Omental fat pad (tissue), 4 donors: Measurements from ENCODE around the gene KIAA1549. TPM values are rescaled to one million over a fixed set of nuclear protein-coding genes. Genes with fewer than 3 reads are reported as not detected.
"Not testable (repeated sequence)": the region's sequence is repeated elsewhere in the genome, so short reads cannot be mapped to it uniquely, and the experiment has no call there.

Source experiments
- ATAC-seq: fragments of 150-250 bp; one replicate; pipeline ENCODE4 v1.9.1; 2016; ENCODE audit warnings: mild to moderate bottlenecking, moderate library complexity; ENCODE audit not compliant: low FRiP score
- DNase-seq: peaks from one replicate; pipeline ENCODE4 v3.0.0-alpha.2; 2019; ENCODE audit warnings: low spot score
- CTCF ChIP-seq, 3 donors: fragments of 450-650 bp; IDR thresholded peaks; one replicate each; pipeline ENCODE4 v1.5.1; 2016 to 2017; ENCODE audit warnings: antibody characterized with exemption in 3 of 3, mild to moderate bottlenecking in 3 of 3, moderate library complexity in 2 of 3
- total RNA-seq, 4 donors: library from RNA; depleted of rRNA; stranded (reverse); fragments of >200 nt; gene quantifications; one replicate each; pipeline ENCODE4 v1.1.0, GENCODE V29; 2016

The KIAA1549 gene
- total RNA-seq, 4 donors from 2014 or later: 1.2 to 1.6 (median 1.4) TPM

DNA sequence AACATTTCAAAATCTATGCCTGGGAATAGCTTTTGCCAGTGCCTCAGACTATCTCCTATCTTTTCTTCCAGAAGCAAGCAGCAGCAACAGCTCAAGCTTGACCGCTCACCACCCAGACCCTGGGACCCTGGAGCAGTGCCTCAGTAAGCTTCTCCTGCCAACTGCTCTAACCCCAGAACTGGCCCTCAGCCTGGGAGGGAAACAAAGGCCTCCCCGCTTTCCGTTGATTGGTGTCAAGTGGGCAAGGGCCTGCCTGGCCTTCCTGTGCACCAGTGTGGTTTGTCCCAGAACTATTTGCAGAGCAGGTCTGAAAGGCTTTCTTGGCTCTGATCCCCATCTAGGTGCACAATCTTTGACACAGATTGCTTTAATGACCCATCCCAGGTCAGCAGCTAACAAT, 179.9 kb downstream of the KIAA1549 start:
- no peak for TF ChIP-seq CTCF (IDR thresholded peaks at IDR 0.05)
- DNase-seq (no peak), ATAC-seq (no peak)

DNA sequence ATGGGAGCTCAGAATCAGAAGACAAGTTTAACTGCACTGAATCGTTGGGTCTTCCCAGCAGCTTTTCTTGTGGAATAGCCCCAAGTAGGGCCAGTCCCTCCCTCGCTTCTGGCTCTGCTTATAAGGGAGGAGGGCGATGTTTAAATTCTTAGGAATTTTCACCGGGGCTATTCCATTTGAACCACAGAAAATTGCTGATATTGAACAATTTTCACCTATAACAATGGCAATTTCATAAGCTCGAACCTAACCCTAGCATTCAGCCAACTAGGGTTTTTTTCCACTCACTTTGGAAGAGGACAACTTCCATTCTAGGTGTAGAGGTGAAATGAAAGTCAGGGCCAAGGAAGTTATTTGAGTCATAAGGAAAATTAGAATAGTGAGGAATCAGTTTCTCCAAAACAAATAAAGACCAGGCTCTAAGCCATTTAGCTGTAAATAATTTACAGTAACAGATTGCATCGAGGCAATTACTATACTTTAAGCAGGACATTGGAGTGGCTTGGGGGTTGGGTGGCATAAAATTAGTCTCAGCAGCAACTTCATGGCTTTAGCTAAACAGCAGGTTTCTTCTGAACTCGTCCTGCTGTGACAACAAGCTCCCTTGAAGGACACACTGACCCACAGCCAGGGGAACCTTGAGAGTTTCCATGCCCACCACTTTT, 181.7 kb downstream of the KIAA1549 start:
- ATAC-seq (no peak), DNase-seq (no peak)
- no peak for TF ChIP-seq CTCF (IDR thresholded peaks at IDR 0.05)

DNA sequence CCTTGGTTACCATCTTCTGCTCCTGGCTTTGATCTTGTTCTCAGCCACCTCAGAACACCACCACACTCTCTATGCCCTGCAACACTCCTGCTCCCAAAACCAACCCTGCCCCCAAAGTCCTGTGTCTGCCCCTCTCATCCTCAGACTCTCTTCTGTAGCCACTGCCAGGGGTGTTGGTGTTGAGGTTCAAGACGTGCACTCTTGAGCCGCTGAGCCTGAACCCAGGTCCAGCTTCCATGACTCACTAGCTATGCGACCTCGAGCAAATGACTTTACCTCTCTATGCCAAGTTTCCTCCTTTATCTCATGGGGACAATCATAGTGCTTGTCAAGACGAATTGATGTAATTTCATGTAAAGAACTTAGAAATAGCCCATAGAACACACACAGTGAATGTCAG, 182.4 kb downstream of the KIAA1549 start:
- ATAC-seq: no peak
- DNase-seq: no peak
- TF ChIP-seq CTCF (IDR thresholded peaks at IDR 0.05): no peak

GRCh38 chr7:138797715-138798320, 183.4 kb downstream of the KIAA1549 start, which contains the start of the genes ATP6V0A4 and TMEM213:
ATP6V0A4 (minus strand) TSS chr7:138798196; CDS start chr7:138771247, 26,949 bp downstream.
TMEM213 (plus strand) TSS chr7:138797994; CDS start chr7:138798105, 111 bp downstream.
- ATAC-seq (no peak), DNase-seq (no peak)
- TF ChIP-seq CTCF (IDR thresholded peaks at IDR 0.05): no peak

DNA sequence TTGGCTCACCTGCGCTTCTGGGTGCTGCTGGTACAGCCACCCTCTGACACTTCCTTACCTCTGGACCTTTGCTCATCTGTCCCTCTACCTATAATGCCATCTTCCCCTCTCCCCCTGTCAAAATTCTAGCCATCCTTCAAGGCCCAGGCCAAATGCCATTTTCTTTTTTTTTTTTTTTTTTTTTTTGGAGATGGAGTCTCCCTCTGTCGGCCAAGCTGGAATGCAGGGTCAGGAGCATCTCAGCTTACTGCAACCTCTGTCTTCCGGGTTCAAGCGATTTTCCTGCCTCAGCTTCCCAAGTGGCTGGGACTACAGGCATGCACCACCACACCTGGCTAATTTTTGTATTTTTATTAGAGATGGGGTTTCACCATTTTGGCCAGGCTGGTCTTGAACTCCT, 184.1 kb downstream of the KIAA1549 start:
- ATAC-seq, DNase-seq: not testable (repeated sequence)

DNA sequence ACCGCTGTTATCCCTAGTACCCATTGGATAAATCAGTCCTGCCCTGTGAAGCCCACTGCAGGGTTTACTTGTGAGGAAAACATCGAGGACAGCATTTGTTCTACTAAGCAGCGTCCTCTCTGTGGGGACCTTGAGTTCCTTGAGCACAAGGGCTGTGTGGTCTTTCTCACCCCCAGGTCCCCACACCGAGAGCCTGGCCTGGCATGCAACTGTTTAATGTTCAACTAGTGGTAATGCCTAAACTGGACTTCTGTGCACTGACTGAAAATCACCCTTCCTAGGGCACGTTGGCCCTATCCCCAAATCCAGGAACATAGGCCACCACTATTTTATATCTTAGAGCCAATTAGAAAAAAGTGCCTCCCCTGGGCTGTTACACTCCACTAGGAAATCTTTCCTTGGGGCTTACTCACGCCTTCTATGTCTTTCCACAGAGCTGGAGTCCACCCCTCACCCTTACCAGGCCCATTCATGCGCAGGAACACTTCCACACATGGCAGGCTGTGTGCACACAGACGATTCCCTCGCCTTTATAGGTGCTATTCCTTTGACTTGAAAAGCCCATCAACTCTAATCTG, 185.1 kb downstream of the KIAA1549 start:
- no peak for DNase-seq
- ATAC-seq: no peak
- TF ChIP-seq CTCF (IDR thresholded peaks at IDR 0.05): no peak

GRCh38 chr7:138785587-138786437, 195.4 kb downstream of the KIAA1549 start:
- TF ChIP-seq CTCF (IDR thresholded peaks at IDR 0.05): no peak
- no peak for ATAC-seq
- no peak for DNase-seq
